CD4-positive, alpha-beta memory T cell (primary cell): ENCODE measurements around the gene ANKFN1. TPM values are rescaled to one million over a fixed set of nuclear protein-coding genes. Genes with fewer than 3 reads are reported as not detected.
"Not testable (repeated sequence)": the region's sequence is repeated elsewhere in the genome, so short reads cannot be mapped to it uniquely, and the experiment has no call there.

Experiments used
- CTCF ChIA-PET: fragments of 350-600 bp; sonication (Branson Sonifier 250); formaldehyde crosslinking; loops from one replicate; lab custom pipeline; 2021; ENCODE audit warnings: inconsistent platforms; ENCODE audit not compliant: partially characterized antibody; lab: Charles Lee
- POLR2A ChIA-PET: fragments of 350-600 bp; sonication (Branson Sonifier 250); formaldehyde crosslinking; loops from one replicate; lab custom pipeline; 2021; ENCODE audit not compliant: partially characterized antibody; lab: Charles Lee
- DNase-seq, 5 donors: peaks; one replicate each; pipeline versions ENCODE4 v3.0.0 to v3.0.0-alpha.2; 2020 to 2022; ENCODE audit warnings: mixed read lengths in 1 of 5
- H3K27ac ChIP-seq: one replicate; pipeline ENCODE4 v1.7.0; 2013; ENCODE audit warnings: low read depth, low read length
- H3K27me3 ChIP-seq: 2 replicates; pipeline ENCODE4 v1.7.0; 2013; ENCODE audit warnings: mild to moderate bottlenecking, low read length, moderate library complexity; ENCODE audit not compliant: insufficient read depth
- H3K36me3 ChIP-seq: 2 replicates; pipeline ENCODE4 v1.7.0; 2013; ENCODE audit warnings: mild to moderate bottlenecking, low read length, moderate library complexity; ENCODE audit not compliant: insufficient read depth
- H3K4me1 ChIP-seq: 2 replicates; pipeline ENCODE4 v1.7.0; 2013; ENCODE audit warnings: mild to moderate bottlenecking, low read length, moderate library complexity; ENCODE audit not compliant: insufficient read depth
- H3K4me3 ChIP-seq, 2 donors: one replicate each; pipeline ENCODE4 v1.7.0; 2013; ENCODE audit warnings: low read length in 2 of 2, mild to moderate bottlenecking in 1 of 2
- H3K9me3 ChIP-seq, 2 donors: one replicate each; pipeline ENCODE4 v1.7.0; 2013; ENCODE audit warnings: low read length in 2 of 2, control low read depth in 1 of 2; ENCODE audit not compliant: control insufficient read depth in 1 of 2
- H3K27ac Mint-ChIP-seq, 7 donors: one replicate each; pipeline ENCODE4 v1.8.0; 2020 to 2021; ENCODE audit warnings: mixed read lengths in 7 of 7, mild to moderate bottlenecking in 6 of 7, inconsistent platforms in 3 of 7, moderate library complexity in 3 of 7
- H3K27me3 Mint-ChIP-seq, 2 donors: one replicate each; pipeline ENCODE4 v1.8.0; 2020 to 2021; ENCODE audit warnings: mixed read lengths in 2 of 2
- H3K36me3 Mint-ChIP-seq, 2 donors: one replicate each; pipeline ENCODE4 v1.8.0; 2020 to 2021; ENCODE audit warnings: mixed read lengths in 2 of 2, inconsistent platforms in 1 of 2, mild to moderate bottlenecking in 1 of 2
- H3K4me1 Mint-ChIP-seq, 4 donors: one replicate each; pipeline ENCODE4 v1.8.0; 2020 to 2021; ENCODE audit warnings: mixed read lengths in 4 of 4, mild to moderate bottlenecking in 1 of 4
- H3K4me3 Mint-ChIP-seq, 8 donors: one replicate each; pipeline ENCODE4 v1.8.0; 2020 to 2021; ENCODE audit warnings: mixed read lengths in 8 of 8, mild to moderate bottlenecking in 7 of 8, moderate library complexity in 6 of 8, inconsistent platforms in 3 of 8
- H3K9me3 Mint-ChIP-seq, 8 donors: one replicate each; pipeline ENCODE4 v1.8.0; 2020 to 2021; ENCODE audit warnings: mixed read lengths in 8 of 8, mild to moderate bottlenecking in 5 of 8, inconsistent platforms in 3 of 8, moderate library complexity in 1 of 8
- intact Hi-C: fragments of 100-400 bp; cut with micrococcal nuclease; formaldehyde crosslinking; loops from one replicate; pipeline ENCODE4 v1.15.1; 2023
- polyA plus RNA-seq, 2 donors: library from polyadenylated mRNA; unstranded; fragments of 300-500 nt; fragmentation: Illumina TruSeq; gene quantifications; one replicate each; pipeline ENCODE4 v1.2.3, GENCODE V29; 2021
- total RNA-seq, 2 experiments: library from RNA; stranded (reverse); gene quantifications; one replicate each; pipeline ENCODE4 v1.2.3, GENCODE V29; 2021

The ANKFN1 gene
- total and polyA plus RNA-seq, 4 experiments from 2014 or later: not detected

- H3K27me3 ChIP-seq: no peaks in the 10 kb centered on the region
- no peak for DNase-seq
- Mint-ChIP-seq H3K9me3 (peaks cover 0 to 1% (median 0%) of the 10 kb centered on the region in 8 donors), H3K4me3 (no peak overlapping the region), H3K4me1 (no peaks in the 10 kb centered on the region), H3K27me3 (peaks cover 2 to 3% of the 10 kb centered on the region in 2 donors), H3K36me3 (no peaks in the 10 kb centered on the region), H3K27ac (no peak overlapping the region)
- intact Hi-C loops: no loop called here
- ChIA-PET CTCF (interaction anchor here (0.6 kb wide), 1 partner anchor 143 kb away, joined by 3 read pairs; no protein-coding TSS in a partner anchor), POLR2A (no interaction called here)
- no peak overlapping the region for H3K4me3 ChIP-seq
- no peaks in the 10 kb centered on the region for H3K4me1 ChIP-seq
- H3K27ac ChIP-seq: no peak overlapping the region
- H3K9me3 ChIP-seq: no peaks in the 10 kb centered on the region
- no peaks in the 10 kb centered on the region for H3K36me3 ChIP-seq
Observed at GRCh38 chr17:56269556-56270389, 116.5 kb downstream of the ANKFN1 start.

DNA sequence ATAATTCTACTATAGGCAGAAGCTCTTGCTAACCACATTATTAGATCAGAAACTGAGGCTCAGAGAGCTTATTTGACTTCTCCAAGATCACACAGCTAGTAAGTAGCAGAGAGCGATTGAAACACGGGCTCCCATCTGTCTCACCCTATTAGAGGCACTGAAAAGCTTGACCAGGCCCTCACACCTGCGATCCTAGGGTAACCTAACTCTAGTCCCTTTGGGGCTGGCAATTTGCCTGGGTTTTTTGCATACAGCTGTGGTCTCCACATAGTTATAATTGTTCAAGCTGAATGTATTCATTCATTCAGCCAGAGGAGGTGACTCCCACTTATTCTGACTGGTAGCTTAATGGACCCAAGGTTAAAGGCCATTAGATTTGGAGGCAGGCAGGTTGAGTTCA is 121.2 kb downstream of the ANKFN1 start:
- peaks cover 2 to 7% of the 10 kb centered on the region in 2 donors for H3K27me3 Mint-ChIP-seq
- Histone ChIP-seq H3K9me3 (no peaks in the 10 kb centered on the region), H3K27me3 (no peaks in the 10 kb centered on the region), H3K27ac (no peak overlapping the region), H3K4me3 (no peak overlapping the region), H3K4me1 (no peaks in the 10 kb centered on the region), H3K36me3 (no peaks in the 10 kb centered on the region)
- no peaks in the 10 kb centered on the region for H3K9me3 Mint-ChIP-seq
- no peaks in the 10 kb centered on the region for H3K4me1 Mint-ChIP-seq
- no peaks in the 10 kb centered on the region for H3K36me3 Mint-ChIP-seq
- no peak overlapping the region for H3K4me3 Mint-ChIP-seq
- intact Hi-C loops: no loop called here
- CTCF ChIA-PET: no interaction called here
- no peak for DNase-seq
- POLR2A ChIA-PET: no interaction called here
- no peak overlapping the region for H3K27ac Mint-ChIP-seq

GRCh38 chr17:56284482-56284881 is 131.2 kb downstream of the ANKFN1 start:
- Mint-ChIP-seq H3K4me1 (peaks cover 0 to 1% (median 0%) of the 10 kb centered on the region in 4 donors), H3K27me3 (peaks cover 0 to 2% of the 10 kb centered on the region in 2 donors), H3K36me3 (no peaks in the 10 kb centered on the region), H3K27ac (no peak overlapping the region), H3K9me3 (peaks cover 0 to 4% (median 0%) of the 10 kb centered on the region in 8 donors), H3K4me3 (no peak overlapping the region)
- DNase-seq: no peak
- no peak overlapping the region for H3K27ac ChIP-seq
- peaks cover under 1% of the 10 kb centered on the region for H3K4me1 ChIP-seq
- intact Hi-C loops: no loop called here
- POLR2A ChIA-PET: no interaction called here
- H3K9me3 ChIP-seq: no peaks in the 10 kb centered on the region
- H3K27me3 ChIP-seq: no peaks in the 10 kb centered on the region
- H3K36me3 ChIP-seq: no peaks in the 10 kb centered on the region
- CTCF ChIA-PET: no interaction called here
- no peak overlapping the region for H3K4me3 ChIP-seq

GRCh38 chr17:56288786-56289185 is 135.5 kb downstream of the ANKFN1 start:
- intact Hi-C loops, DNase-seq, H3K36me3 Mint-ChIP-seq, H3K4me3 ChIP-seq, H3K27ac ChIP-seq, H3K27ac Mint-ChIP-seq, POLR2A ChIA-PET, CTCF ChIA-PET, H3K36me3 ChIP-seq, H3K9me3 ChIP-seq, H3K9me3 Mint-ChIP-seq, H3K27me3 ChIP-seq, H3K27me3 Mint-ChIP-seq, H3K4me3 Mint-ChIP-seq: not testable (repeated sequence)
- H3K4me1 Mint-ChIP-seq: peaks cover 7 to 14% (median 10%) of the 10 kb centered on the region in 4 donors
- peaks cover 15% of the 10 kb centered on the region for H3K4me1 ChIP-seq

GRCh38 chr17:56289321-56289720 is 136.0 kb downstream of the ANKFN1 start:
- POLR2A ChIA-PET: no interaction called here
- Mint-ChIP-seq H3K36me3 (no peaks in the 10 kb centered on the region), H3K4me3 (no peak overlapping the region), H3K9me3 (no peaks in the 10 kb centered on the region), H3K4me1 (peaks cover 7 to 14% (median 10%) of the 10 kb centered on the region in 4 donors), H3K27ac (no peak overlapping the region), H3K27me3 (no peaks in the 10 kb centered on the region)
- Histone ChIP-seq H3K36me3 (no peaks in the 10 kb centered on the region), H3K4me3 (no peak overlapping the region), H3K9me3 (no peaks in the 10 kb centered on the region), H3K4me1 (peaks cover 15% of the 10 kb centered on the region), H3K27ac (no peak overlapping the region), H3K27me3 (no peaks in the 10 kb centered on the region)
- CTCF ChIA-PET: no interaction called here
- intact Hi-C loops: no loop called here
- no peak for DNase-seq

- H3K9me3 Mint-ChIP-seq: no peaks in the 10 kb centered on the region
- Histone ChIP-seq H3K9me3 (no peaks in the 10 kb centered on the region), H3K27ac (no peak overlapping the region), H3K27me3 (no peaks in the 10 kb centered on the region), H3K4me3 (peak overlapping the region in 1 of 2 donors; percentile 12), H3K4me1 (peaks cover 15% of the 10 kb centered on the region), H3K36me3 (no peaks in the 10 kb centered on the region)
- peak overlapping the region in 6 of 7 donors; percentile 32 to 81 (median 66) for H3K27ac Mint-ChIP-seq
- intact Hi-C loops: no loop called here
- peak overlapping the region; percentile 33 to 81 (median 72) for H3K4me3 Mint-ChIP-seq
- no peaks in the 10 kb centered on the region for H3K27me3 Mint-ChIP-seq
- no peak for DNase-seq
- CTCF ChIA-PET: no interaction called here
- no peaks in the 10 kb centered on the region for H3K36me3 Mint-ChIP-seq
- POLR2A ChIA-PET: no interaction called here
- peaks cover 7 to 14% (median 10%) of the 10 kb centered on the region in 4 donors for H3K4me1 Mint-ChIP-seq
Observed at GRCh38 chr17:56290101-56290801, 137.0 kb downstream of the ANKFN1 start.

GRCh38 chr17:56290802-56291118 is 137.5 kb downstream of the ANKFN1 start:
- Mint-ChIP-seq H3K27me3 (no peaks in the 10 kb centered on the region), H3K9me3 (no peaks in the 10 kb centered on the region), H3K4me1 (peaks cover 7 to 14% (median 10%) of the 10 kb centered on the region in 4 donors), H3K36me3 (no peaks in the 10 kb centered on the region), H3K4me3 (peak overlapping the region; percentile 33 to 81 (median 72)), H3K27ac (peak overlapping the region in 4 of 7 donors; percentile 15 to 81 (median 66))
- Histone ChIP-seq H3K4me3 (peak overlapping the region in 1 of 2 donors; percentile 12), H3K27ac (no peak overlapping the region), H3K4me1 (peaks cover 15% of the 10 kb centered on the region), H3K36me3 (no peaks in the 10 kb centered on the region), H3K27me3 (no peaks in the 10 kb centered on the region), H3K9me3 (no peaks in the 10 kb centered on the region)
- ChIA-PET CTCF (no interaction called here), POLR2A (no interaction called here)
- no peak for DNase-seq
- intact Hi-C loops: no loop called here
